ENCODE measurements around the gene RCBTB2.

RCBTB2 gene

GRCh38 chr13:48539550-48539949 is 6.7 kb upstream of the RCBTB2 start:
- Histone ChIP-seq H3K27me3 (ENCODE audit: control insufficient read depth, insufficient read depth, low read length) (no peaks in the 10 kb centered on the region), H3K4me1 (ENCODE audit: control insufficient read depth, insufficient read depth, low read length) (no peaks in the 10 kb centered on the region), H3K4me3 (ENCODE audit: low read depth, low read length) (no peak overlapping the region), H3K9ac (ENCODE audit: low read depth, low read length) (no peak overlapping the region), H3K36me3 (ENCODE audit: control insufficient read depth, insufficient read depth, low read length) (no peaks in the 10 kb centered on the region), H3K9me3 (ENCODE audit: control insufficient read depth, insufficient read depth, low read length) (no peaks in the 10 kb centered on the region)

- Histone ChIP-seq H3K36me3 (ENCODE audit: control insufficient read depth, insufficient read depth, low read length) (no peaks in the 10 kb centered on the region), H3K9me3 (ENCODE audit: control insufficient read depth, insufficient read depth, low read length) (no peaks in the 10 kb centered on the region), H3K9ac (ENCODE audit: low read depth, low read length) (no peak overlapping the region), H3K4me3 (ENCODE audit: low read depth, low read length) (no peak overlapping the region), H3K4me1 (ENCODE audit: control insufficient read depth, insufficient read depth, low read length) (peaks cover 4% of the 10 kb centered on the region), H3K27me3 (ENCODE audit: control insufficient read depth, insufficient read depth, low read length) (no peaks in the 10 kb centered on the region)
These were observed 3.9 kb upstream of the RCBTB2 start for GRCh38 chr13:48536621-48537250.

- Histone ChIP-seq H3K36me3 (ENCODE audit: control insufficient read depth, insufficient read depth, low read length) (no peaks in the 10 kb centered on the region), H3K9me3 (ENCODE audit: control insufficient read depth, insufficient read depth, low read length) (no peaks in the 10 kb centered on the region), H3K9ac (ENCODE audit: low read depth, low read length) (no peak overlapping the region), H3K27me3 (ENCODE audit: control insufficient read depth, insufficient read depth, low read length) (no peaks in the 10 kb centered on the region), H3K4me3 (ENCODE audit: low read depth, low read length) (no peak overlapping the region), H3K4me1 (ENCODE audit: control insufficient read depth, insufficient read depth, low read length) (peaks cover 4% of the 10 kb centered on the region)
These were observed 2.9 kb upstream of the RCBTB2 start for GRCh38 chr13:48535766-48536165.

GRCh38 chr13:48534911-48535501 is 2.1 kb upstream of the RCBTB2 start:
- Histone ChIP-seq H3K9me3 (ENCODE audit: control insufficient read depth, insufficient read depth, low read length) (no peaks in the 10 kb centered on the region), H3K4me1 (ENCODE audit: control insufficient read depth, insufficient read depth, low read length) (peaks cover 4% of the 10 kb centered on the region), H3K36me3 (ENCODE audit: control insufficient read depth, insufficient read depth, low read length) (no peaks in the 10 kb centered on the region), H3K4me3 (ENCODE audit: low read depth, low read length) (no peak overlapping the region), H3K9ac (ENCODE audit: low read depth, low read length) (no peak overlapping the region), H3K27me3 (ENCODE audit: control insufficient read depth, insufficient read depth, low read length) (no peaks in the 10 kb centered on the region)

GRCh38 chr13:48533961-48534600 is 1.2 kb upstream of the RCBTB2 start:
- no peaks in the 10 kb centered on the region for H3K9me3 ChIP-seq (ENCODE audit: control insufficient read depth, insufficient read depth, low read length)
- no peaks in the 10 kb centered on the region for H3K27me3 ChIP-seq (ENCODE audit: control insufficient read depth, insufficient read depth, low read length)
- no peak overlapping the region for H3K9ac ChIP-seq (ENCODE audit: low read depth, low read length)
- H3K36me3 ChIP-seq (ENCODE audit: control insufficient read depth, insufficient read depth, low read length): no peaks in the 10 kb centered on the region
- no peak overlapping the region for H3K4me3 ChIP-seq (ENCODE audit: low read depth, low read length)
- peaks cover 4% of the 10 kb centered on the region for H3K4me1 ChIP-seq (ENCODE audit: control insufficient read depth, insufficient read depth, low read length)

GRCh38 chr13:48532256-48532505 is 699 bp downstream of the RCBTB2 start:
- Histone ChIP-seq H3K4me1 (ENCODE audit: control insufficient read depth, insufficient read depth, low read length) (peaks cover 4% of the 10 kb centered on the region), H3K9me3 (ENCODE audit: control insufficient read depth, insufficient read depth, low read length) (no peaks in the 10 kb centered on the region), H3K9ac (ENCODE audit: low read depth, low read length) (peak overlapping the region; percentile 91), H3K4me3 (ENCODE audit: low read depth, low read length) (peak overlapping the region; percentile 83), H3K27me3 (ENCODE audit: control insufficient read depth, insufficient read depth, low read length) (no peaks in the 10 kb centered on the region), H3K36me3 (ENCODE audit: control insufficient read depth, insufficient read depth, low read length) (no peaks in the 10 kb centered on the region)

GRCh38 chr13:48531416-48532255 is 1.2 kb downstream of the RCBTB2 start:
- Histone ChIP-seq H3K9ac (ENCODE audit: low read depth, low read length) (peak overlapping the region; percentile 91), H3K4me3 (ENCODE audit: low read depth, low read length) (peak overlapping the region; percentile 83), H3K4me1 (ENCODE audit: control insufficient read depth, insufficient read depth, low read length) (peaks cover 4% of the 10 kb centered on the region)

GRCh38 chr13:48530833-48531232 is 2.0 kb downstream of the RCBTB2 start:
- Histone ChIP-seq H3K4me1 (ENCODE audit: control insufficient read depth, insufficient read depth, low read length) (peaks cover 4% of the 10 kb centered on the region), H3K36me3 (ENCODE audit: control insufficient read depth, insufficient read depth, low read length) (no peaks in the 10 kb centered on the region), H3K9ac (ENCODE audit: low read depth, low read length) (no peak overlapping the region), H3K27me3 (ENCODE audit: control insufficient read depth, insufficient read depth, low read length) (no peaks in the 10 kb centered on the region), H3K9me3 (ENCODE audit: control insufficient read depth, insufficient read depth, low read length) (no peaks in the 10 kb centered on the region), H3K4me3 (ENCODE audit: low read depth, low read length) (no peak overlapping the region)

More at GRCh38 chr13:48531416-48532255, 1.2 kb downstream of the RCBTB2 start:
- no peaks in the 10 kb centered on the region for H3K27me3 ChIP-seq (ENCODE audit: control insufficient read depth, insufficient read depth, low read length)
- no peaks in the 10 kb centered on the region for H3K36me3 ChIP-seq (ENCODE audit: control insufficient read depth, insufficient read depth, low read length)
- no peaks in the 10 kb centered on the region for H3K9me3 ChIP-seq (ENCODE audit: control insufficient read depth, insufficient read depth, low read length)

GRCh38 chr13:48528720-48529119 is 4.2 kb downstream of the RCBTB2 start:
- Histone ChIP-seq H3K9me3 (ENCODE audit: control insufficient read depth, insufficient read depth, low read length) (no peaks in the 10 kb centered on the region), H3K4me1 (ENCODE audit: control insufficient read depth, insufficient read depth, low read length) (peaks cover 3% of the 10 kb centered on the region), H3K9ac (ENCODE audit: low read depth, low read length) (no peak overlapping the region), H3K27me3 (ENCODE audit: control insufficient read depth, insufficient read depth, low read length) (no peaks in the 10 kb centered on the region), H3K36me3 (ENCODE audit: control insufficient read depth, insufficient read depth, low read length) (no peaks in the 10 kb centered on the region), H3K4me3 (ENCODE audit: low read depth, low read length) (no peak overlapping the region)

GRCh38 chr13:48527955-48528354 is 4.9 kb downstream of the RCBTB2 start:
- no peaks in the 10 kb centered on the region for H3K36me3 ChIP-seq (ENCODE audit: control insufficient read depth, insufficient read depth, low read length)
- H3K4me3 ChIP-seq (ENCODE audit: low read depth, low read length): no peak overlapping the region
- no peaks in the 10 kb centered on the region for H3K4me1 ChIP-seq (ENCODE audit: control insufficient read depth, insufficient read depth, low read length)
- H3K27me3 ChIP-seq (ENCODE audit: control insufficient read depth, insufficient read depth, low read length): no peaks in the 10 kb centered on the region
- no peak overlapping the region for H3K9ac ChIP-seq (ENCODE audit: low read depth, low read length)
- no peaks in the 10 kb centered on the region for H3K9me3 ChIP-seq (ENCODE audit: control insufficient read depth, insufficient read depth, low read length)

GRCh38 chr13:48526286-48526685 is 6.6 kb downstream of the RCBTB2 start:
- Histone ChIP-seq H3K27me3 (ENCODE audit: control insufficient read depth, insufficient read depth, low read length) (no peaks in the 10 kb centered on the region), H3K9ac (ENCODE audit: low read depth, low read length) (no peak overlapping the region), H3K4me3 (ENCODE audit: low read depth, low read length) (no peak overlapping the region), H3K4me1 (ENCODE audit: control insufficient read depth, insufficient read depth, low read length) (no peaks in the 10 kb centered on the region), H3K9me3 (ENCODE audit: control insufficient read depth, insufficient read depth, low read length) (no peaks in the 10 kb centered on the region), H3K36me3 (ENCODE audit: control insufficient read depth, insufficient read depth, low read length) (no peaks in the 10 kb centered on the region)
